Endodermal cell (in vitro differentiated cells): ENCODE data around the gene DNAJA3. TPM values are rescaled to one million over a fixed set of nuclear protein-coding genes. Genes with fewer than 3 reads are reported as not detected.

Experiments
- DNase-seq: peaks from one replicate; pipeline ENCODE4 v3.0.0-alpha.2; 2017
- H3K27ac ChIP-seq: 2 replicates; pipeline ENCODE4 v1.5.1; 2013; ENCODE audit warnings: mild to moderate bottlenecking, low read depth, low read length, moderate library complexity
- H3K27me3 ChIP-seq: 2 replicates; pipeline ENCODE4 v1.6.1; 2013; ENCODE audit warnings: mild to moderate bottlenecking, low read length, moderate library complexity; ENCODE audit not compliant: insufficient read depth, control insufficient read depth, poor library complexity, severe bottlenecking
- H3K36me3 ChIP-seq: 2 replicates; pipeline ENCODE4 v1.7.0; 2013; ENCODE audit warnings: mild to moderate bottlenecking, low read length, moderate library complexity; ENCODE audit not compliant: control insufficient read depth, insufficient read depth
- H3K4me1 ChIP-seq: one replicate; pipeline ENCODE4 v1.7.0; 2013; ENCODE audit warnings: low read length; ENCODE audit not compliant: control insufficient read depth, insufficient read depth
- H3K4me3 ChIP-seq: 2 replicates; pipeline ENCODE4 v1.5.1; 2013; ENCODE audit warnings: mild to moderate bottlenecking, low read length, moderate library complexity
- H3K9ac ChIP-seq: 2 replicates; pipeline ENCODE4 v1.6.1; 2013; ENCODE audit warnings: mild to moderate bottlenecking, low read length, moderate library complexity; ENCODE audit not compliant: poor library complexity, severe bottlenecking; ENCODE audit errors: extremely low read depth
- H3K9me3 ChIP-seq: 2 replicates; pipeline ENCODE4 v1.6.1; 2013; ENCODE audit warnings: mild to moderate bottlenecking, low read length, moderate library complexity; ENCODE audit not compliant: control insufficient read depth
- H3K27ac Mint-ChIP-seq: 2 replicates; pipeline ENCODE4 v1.8.0; 2020; ENCODE audit warnings: mixed read lengths
- H3K27me3 Mint-ChIP-seq: 2 replicates; pipeline ENCODE4 v1.8.0; 2021; ENCODE audit warnings: mild to moderate bottlenecking, mixed read lengths; ENCODE audit not compliant: insufficient read depth
- H3K36me3 Mint-ChIP-seq: 2 replicates; pipeline ENCODE4 v1.8.0; 2020; ENCODE audit warnings: low read depth, mixed read lengths
- H3K4me1 Mint-ChIP-seq: 2 replicates; pipeline ENCODE4 v1.8.0; 2020; ENCODE audit warnings: mixed read lengths
- H3K4me3 Mint-ChIP-seq: 2 replicates; pipeline ENCODE4 v1.8.0; 2020; ENCODE audit warnings: mild to moderate bottlenecking, moderate library complexity, mixed read lengths
- H3K9me3 Mint-ChIP-seq: 2 replicates; pipeline ENCODE4 v1.8.0; 2020; ENCODE audit warnings: mild to moderate bottlenecking, mixed read lengths
- WGBS, 2 experiments: methylation state at CpG; one replicate each; pipeline versions ENCODE4 v1.1.5 to v1.1.7; 2013; ENCODE audit warnings: missing lambda C conversion rate in 2 of 2, mixed read lengths in 1 of 2; ENCODE audit not compliant: insufficient coverage in 1 of 2, insufficient read length in 1 of 2; 5-methylcytosine and 5-hydroxymethylcytosine counted together
- total RNA-seq, 2 donors: library from RNA; stranded (reverse); fragmentation: NEBNext Ultra II Directional in 1 of 2; extraction: Animal tissue kit (Norgen Biotek cat#: 25700) in 1 of 2; gene quantifications; 2 replicates in 1 of 2; 3 replicates in 1 of 2; pipeline ENCODE4 v1.2.1, GENCODE V29; 2021
- TF ChIP-seq, protein P1 (sequence below): fragments of 200-600 bp; sonication (generic); conservative IDR thresholded peaks from 2 replicates; pipeline ENCODE4 v1.5.0; 2021; ENCODE audit warnings: antibody characterized with exemption, mild to moderate bottlenecking

DNAJA3 gene
- total RNA-seq, 2 donors from 2014 or later = 37.4 to 38.5 TPM

DNA sequence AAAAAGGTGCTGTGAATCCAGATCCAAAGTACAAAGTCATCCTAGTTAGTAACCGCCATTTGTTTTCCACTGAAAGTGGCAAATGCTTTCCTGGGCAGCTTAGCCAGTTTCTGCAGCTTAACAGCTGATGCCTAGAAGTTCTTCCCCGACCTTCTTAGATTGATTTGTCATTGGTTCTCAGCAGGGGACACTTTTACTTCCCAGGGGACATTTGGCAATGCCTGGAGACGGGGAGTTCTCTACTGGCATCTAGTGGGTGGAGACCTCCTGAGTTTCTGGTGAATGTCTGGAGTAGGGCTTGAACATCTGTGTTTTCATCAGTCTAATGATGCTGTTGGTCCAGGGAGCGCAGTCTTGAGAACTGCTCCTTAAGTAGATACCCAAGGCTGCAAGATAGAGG, 7.6 kb downstream of the DNAJA3 start:
- WGBS, 2 experiments = 86 to 90% methylated on average over 3 to 4 of the region's 4 CpGs

DNA sequence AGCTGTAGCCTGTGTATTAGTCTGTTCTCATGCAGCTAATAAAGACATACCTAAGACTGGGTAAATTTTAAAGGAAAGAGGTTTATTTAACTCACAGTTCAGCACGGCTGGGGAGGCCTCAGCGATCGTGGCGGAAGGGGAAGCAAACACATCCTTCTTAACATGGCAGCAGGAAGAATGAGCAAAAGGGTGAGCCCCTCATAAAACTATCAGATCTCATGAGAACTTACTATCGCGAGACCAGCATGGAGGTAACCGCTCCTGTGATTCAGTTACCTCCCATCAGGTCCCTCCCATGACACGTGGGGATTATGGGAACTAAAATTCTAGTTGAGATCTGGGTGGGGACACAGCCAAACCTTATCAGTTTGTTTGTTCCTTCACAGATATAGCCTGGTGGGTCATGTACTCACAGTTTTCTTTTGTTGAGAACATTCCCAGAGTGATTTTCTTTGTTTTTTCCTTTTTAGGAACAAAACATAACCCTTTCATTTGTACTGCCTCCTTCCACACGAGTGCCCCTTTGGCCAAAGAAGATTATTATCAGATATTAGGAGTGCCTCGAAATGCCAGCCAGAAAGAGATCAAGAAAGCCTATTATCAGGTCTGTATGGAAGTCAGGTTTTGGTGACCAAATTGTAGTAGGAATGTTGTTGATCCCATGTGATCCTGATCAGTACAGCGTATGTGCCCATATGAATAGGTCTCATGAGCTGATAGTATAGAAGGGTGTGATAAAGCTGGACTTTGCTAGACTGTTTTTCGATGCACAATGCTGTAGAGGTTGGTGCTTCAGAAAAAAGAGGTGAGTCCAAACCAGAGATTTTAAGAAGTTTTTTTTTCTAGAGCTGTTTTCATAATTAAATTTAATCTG, 8.5 kb downstream of the DNAJA3 start:
- Mint-ChIP-seq H3K4me1 (peaks cover 11% of the 10 kb centered on the region), H3K9me3 (no peaks in the 10 kb centered on the region), H3K27me3 (no peaks in the 10 kb centered on the region), H3K4me3 (no peak overlapping the region), H3K36me3 (peaks cover 53% of the 10 kb centered on the region), H3K27ac (peak overlapping the region; percentile 42)
- Histone ChIP-seq H3K36me3 (peaks cover 60% of the 10 kb centered on the region), H3K4me3 (peak overlapping the region; percentile 28), H3K27ac (no peak overlapping the region), H3K4me1 (no peaks in the 10 kb centered on the region), H3K27me3 (no peaks in the 10 kb centered on the region), H3K9ac (no peak overlapping the region), H3K9me3 (no peaks in the 10 kb centered on the region)
- DNase-seq = no peak
- 90 to 91% methylated on average over 10 to 12 of the region's 12 CpGs for WGBS, 2 experiments
- TF ChIP-seq, protein P1, sequence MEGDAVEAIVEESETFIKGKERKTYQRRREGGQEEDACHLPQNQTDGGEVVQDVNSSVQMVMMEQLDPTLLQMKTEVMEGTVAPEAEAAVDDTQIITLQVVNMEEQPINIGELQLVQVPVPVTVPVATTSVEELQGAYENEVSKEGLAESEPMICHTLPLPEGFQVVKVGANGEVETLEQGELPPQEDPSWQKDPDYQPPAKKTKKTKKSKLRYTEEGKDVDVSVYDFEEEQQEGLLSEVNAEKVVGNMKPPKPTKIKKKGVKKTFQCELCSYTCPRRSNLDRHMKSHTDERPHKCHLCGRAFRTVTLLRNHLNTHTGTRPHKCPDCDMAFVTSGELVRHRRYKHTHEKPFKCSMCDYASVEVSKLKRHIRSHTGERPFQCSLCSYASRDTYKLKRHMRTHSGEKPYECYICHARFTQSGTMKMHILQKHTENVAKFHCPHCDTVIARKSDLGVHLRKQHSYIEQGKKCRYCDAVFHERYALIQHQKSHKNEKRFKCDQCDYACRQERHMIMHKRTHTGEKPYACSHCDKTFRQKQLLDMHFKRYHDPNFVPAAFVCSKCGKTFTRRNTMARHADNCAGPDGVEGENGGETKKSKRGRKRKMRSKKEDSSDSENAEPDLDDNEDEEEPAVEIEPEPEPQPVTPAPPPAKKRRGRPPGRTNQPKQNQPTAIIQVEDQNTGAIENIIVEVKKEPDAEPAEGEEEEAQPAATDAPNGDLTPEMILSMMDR = no peak

More for the DNA sequence above, 7.6 kb downstream of the DNAJA3 start:
- peaks cover 51% of the 10 kb centered on the region for H3K36me3 ChIP-seq
- H3K4me3 Mint-ChIP-seq = no peak overlapping the region
- H3K4me1 ChIP-seq = no peaks in the 10 kb centered on the region
- TF ChIP-seq, protein P1 = no peak
- DNase-seq = no peak
- H3K9ac ChIP-seq = no peak overlapping the region
- peaks cover 11% of the 10 kb centered on the region for H3K4me1 Mint-ChIP-seq
- H3K9me3 Mint-ChIP-seq = no peaks in the 10 kb centered on the region
- no peaks in the 10 kb centered on the region for H3K27me3 ChIP-seq
- no peaks in the 10 kb centered on the region for H3K27me3 Mint-ChIP-seq
- H3K27ac Mint-ChIP-seq = peak overlapping the region; percentile 7
- H3K4me3 ChIP-seq = no peak overlapping the region
- H3K27ac ChIP-seq = no peak overlapping the region
- H3K9me3 ChIP-seq = no peaks in the 10 kb centered on the region
- peaks cover 53% of the 10 kb centered on the region for H3K36me3 Mint-ChIP-seq

DNA sequence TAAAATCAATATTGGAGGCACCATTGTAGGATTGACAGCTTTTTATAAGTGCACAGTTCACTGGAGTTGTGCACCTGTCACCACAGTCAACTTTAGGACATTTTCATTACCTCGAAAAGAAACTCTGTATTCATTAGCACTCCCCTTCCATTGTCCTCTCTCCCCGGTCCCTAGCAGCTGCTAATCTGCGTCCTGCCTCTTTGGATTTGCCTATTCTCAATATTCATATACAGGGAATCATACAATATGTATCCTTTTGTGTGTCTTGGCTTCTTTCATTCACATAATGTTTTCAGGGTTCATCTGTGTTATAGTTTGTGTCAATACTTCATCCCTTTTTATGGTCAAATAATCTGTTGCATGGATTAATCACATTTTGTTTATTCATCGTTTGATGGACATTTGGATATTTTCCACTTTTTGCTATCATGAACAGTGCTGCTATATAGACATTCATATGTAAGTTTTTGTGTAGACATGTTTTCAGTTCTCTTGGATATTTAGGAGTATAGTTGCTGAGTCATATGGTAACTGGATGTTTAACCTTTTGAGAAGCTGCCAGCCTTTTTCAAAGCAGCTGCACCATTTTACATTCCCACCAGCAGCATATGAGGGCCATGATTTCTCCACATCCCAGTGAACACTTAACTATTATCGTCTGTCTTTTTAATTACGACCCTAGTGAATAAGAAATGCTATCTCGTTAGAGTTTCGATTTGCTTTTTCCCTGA, 9.8 kb downstream of the DNAJA3 start:
- TF ChIP-seq, protein P1 = no peak
- no peak overlapping the region for H3K9ac ChIP-seq
- Mint-ChIP-seq H3K36me3 (peaks cover 55% of the 10 kb centered on the region), H3K27ac (no peak overlapping the region), H3K9me3 (no peaks in the 10 kb centered on the region), H3K27me3 (no peaks in the 10 kb centered on the region), H3K4me1 (peaks cover 11% of the 10 kb centered on the region), H3K4me3 (no peak overlapping the region)
- 81 to 84% methylated on average over 7 to 8 of the region's 8 CpGs for WGBS, 2 experiments
- DNase-seq = no peak
- H3K27me3 ChIP-seq = no peaks in the 10 kb centered on the region
- H3K4me3 ChIP-seq = no peak overlapping the region
- peaks cover 72% of the 10 kb centered on the region for H3K36me3 ChIP-seq
- H3K9me3 ChIP-seq = no peaks in the 10 kb centered on the region
- H3K4me1 ChIP-seq = no peaks in the 10 kb centered on the region
- H3K27ac ChIP-seq = no peak overlapping the region
